Stimulated activated CD8-positive, alpha-beta memory T cell treated with anti-CD3 and anti-CD28 coated beads, Interleukin-15, amount 100 ng/mL, for 1 hour (primary cell): Measurements from ENCODE around the gene ITGB7.

Experiments used
- DNase-seq: peaks from one replicate; pipeline ENCODE4 v3.0.0-alpha.2; 2020; ENCODE audit warnings: low read depth

ITGB7 gene, protein sequence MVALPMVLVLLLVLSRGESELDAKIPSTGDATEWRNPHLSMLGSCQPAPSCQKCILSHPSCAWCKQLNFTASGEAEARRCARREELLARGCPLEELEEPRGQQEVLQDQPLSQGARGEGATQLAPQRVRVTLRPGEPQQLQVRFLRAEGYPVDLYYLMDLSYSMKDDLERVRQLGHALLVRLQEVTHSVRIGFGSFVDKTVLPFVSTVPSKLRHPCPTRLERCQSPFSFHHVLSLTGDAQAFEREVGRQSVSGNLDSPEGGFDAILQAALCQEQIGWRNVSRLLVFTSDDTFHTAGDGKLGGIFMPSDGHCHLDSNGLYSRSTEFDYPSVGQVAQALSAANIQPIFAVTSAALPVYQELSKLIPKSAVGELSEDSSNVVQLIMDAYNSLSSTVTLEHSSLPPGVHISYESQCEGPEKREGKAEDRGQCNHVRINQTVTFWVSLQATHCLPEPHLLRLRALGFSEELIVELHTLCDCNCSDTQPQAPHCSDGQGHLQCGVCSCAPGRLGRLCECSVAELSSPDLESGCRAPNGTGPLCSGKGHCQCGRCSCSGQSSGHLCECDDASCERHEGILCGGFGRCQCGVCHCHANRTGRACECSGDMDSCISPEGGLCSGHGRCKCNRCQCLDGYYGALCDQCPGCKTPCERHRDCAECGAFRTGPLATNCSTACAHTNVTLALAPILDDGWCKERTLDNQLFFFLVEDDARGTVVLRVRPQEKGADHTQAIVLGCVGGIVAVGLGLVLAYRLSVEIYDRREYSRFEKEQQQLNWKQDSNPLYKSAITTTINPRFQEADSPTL

DNA sequence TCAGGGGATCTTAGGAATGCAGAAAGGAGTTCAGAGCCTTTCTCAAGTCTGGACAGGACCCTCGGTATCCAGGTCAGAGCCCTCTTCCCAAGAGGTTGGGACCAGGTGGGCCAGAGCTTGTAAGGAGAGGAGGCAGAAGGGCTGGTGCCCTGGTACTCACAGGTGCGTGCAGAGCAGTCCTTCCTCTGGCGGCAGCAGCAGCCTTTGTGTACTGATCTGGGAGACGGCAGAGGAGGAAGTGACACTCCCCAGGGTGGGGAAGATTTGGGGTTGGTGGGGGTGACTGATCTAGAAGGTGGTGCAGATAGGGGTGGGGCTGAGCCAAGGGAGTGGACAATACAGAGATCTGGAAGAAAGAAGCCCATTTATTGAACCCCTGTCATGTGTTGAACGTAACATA, at the start of gene ITGB7:
Gene ITGB7, minus strand, starts transcription at position 210 of the 400 bp plus-strand sequence. CDS start 6,808 bp downstream, outside the sequence.
- peak; percentile 34 for DNase-seq

DNA sequence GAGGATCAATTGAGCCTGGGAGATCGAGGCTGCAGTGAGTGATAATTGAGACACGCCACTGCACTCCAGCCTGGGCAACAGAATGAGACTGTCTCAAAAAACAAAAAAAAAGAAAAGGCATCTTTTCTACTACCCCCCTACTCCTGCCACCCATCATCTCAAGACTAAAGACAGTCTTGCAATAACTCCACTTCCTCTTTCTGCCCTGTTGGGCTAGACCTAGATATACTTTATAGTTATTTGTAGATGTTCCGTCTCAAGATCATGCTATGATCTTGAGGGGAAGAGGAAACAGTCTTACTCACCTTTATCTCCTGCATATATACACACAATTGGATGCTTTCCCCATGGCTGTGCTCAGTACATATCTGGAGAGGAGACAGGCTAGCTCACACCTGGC, 48.9 kb upstream of the ITGB7 start:
- DNase-seq, result no peak

- no peak for DNase-seq
These were observed 47.9 kb upstream of the ITGB7 start for GRCh38 chr12:53254816-53255545.

DNA sequence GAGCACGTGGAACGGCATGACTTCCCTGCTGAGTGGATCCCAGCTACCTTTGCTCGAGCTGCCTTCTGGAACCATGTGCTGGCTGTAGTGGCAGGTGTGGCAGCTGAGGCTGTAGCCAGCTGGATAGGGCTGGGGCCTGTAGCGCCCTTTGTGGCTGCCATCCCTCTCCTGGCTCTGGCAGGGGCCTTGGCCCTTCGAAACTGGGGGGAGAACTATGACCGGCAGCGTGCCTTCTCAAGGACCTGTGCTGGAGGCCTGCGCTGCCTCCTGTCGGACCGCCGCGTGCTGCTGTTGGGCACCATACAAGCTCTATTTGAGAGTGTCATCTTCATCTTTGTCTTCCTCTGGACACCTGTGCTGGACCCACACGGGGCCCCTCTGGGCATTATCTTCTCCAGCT, 46.2 kb upstream of the ITGB7 start:
- no peak for DNase-seq

DNA sequence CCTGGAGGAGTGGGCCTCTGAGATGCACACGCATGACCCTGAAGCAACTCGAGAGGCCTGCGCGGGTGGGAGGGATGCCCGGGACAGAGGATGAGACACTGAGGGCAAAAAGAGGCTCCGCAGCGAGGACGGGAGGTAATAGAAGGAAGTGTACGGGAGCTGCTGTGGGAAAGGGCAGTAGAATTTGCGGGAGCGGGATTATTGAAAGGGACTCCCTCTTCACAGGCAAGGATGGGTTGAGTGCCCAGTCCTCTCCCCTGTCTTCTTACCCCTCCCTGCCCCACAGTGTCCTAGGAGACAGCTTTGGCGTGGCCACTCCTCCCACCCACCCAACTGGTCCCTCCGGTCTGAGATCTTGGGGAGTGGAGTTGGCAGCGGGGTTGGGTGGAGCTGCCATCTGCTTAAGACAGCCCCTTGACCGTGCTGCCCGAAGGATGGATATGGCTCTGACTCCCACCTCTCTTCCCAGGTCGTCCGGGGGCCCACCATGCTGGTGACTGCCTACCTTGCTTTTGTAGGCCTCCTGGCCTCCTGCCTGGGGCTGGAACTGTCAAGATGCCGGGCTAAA, 45.4 kb upstream of the ITGB7 start:
- DNase-seq, result no peak

GRCh38 chr12:53251477-53252348, 44.7 kb upstream of the ITGB7 start:
- DNase-seq, result peak; percentile 40

- DNase-seq, result no peak
These were observed 38.2 kb upstream of the ITGB7 start for GRCh38 chr12:53245286-53245685.

DNA sequence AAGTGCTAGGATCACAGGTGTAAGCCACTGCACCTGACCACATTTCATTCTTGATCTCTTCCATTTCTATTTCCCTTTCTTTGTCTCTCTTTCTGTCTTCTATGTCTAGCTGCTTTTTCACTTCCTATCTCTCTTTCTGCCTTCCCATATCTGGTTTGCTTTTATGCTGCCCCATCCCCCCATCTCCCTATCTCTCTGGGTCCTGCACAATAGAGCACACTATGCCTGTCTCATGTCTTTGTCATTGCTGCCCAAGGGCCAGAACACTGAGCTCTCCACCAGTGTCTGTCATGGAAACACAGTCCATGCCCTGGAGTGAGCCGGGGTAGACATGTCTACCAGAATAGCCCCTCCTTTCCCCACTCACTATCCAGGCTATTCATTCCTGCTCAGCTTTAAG, 37.3 kb upstream of the ITGB7 start:
- DNase-seq, result no peak

DNA sequence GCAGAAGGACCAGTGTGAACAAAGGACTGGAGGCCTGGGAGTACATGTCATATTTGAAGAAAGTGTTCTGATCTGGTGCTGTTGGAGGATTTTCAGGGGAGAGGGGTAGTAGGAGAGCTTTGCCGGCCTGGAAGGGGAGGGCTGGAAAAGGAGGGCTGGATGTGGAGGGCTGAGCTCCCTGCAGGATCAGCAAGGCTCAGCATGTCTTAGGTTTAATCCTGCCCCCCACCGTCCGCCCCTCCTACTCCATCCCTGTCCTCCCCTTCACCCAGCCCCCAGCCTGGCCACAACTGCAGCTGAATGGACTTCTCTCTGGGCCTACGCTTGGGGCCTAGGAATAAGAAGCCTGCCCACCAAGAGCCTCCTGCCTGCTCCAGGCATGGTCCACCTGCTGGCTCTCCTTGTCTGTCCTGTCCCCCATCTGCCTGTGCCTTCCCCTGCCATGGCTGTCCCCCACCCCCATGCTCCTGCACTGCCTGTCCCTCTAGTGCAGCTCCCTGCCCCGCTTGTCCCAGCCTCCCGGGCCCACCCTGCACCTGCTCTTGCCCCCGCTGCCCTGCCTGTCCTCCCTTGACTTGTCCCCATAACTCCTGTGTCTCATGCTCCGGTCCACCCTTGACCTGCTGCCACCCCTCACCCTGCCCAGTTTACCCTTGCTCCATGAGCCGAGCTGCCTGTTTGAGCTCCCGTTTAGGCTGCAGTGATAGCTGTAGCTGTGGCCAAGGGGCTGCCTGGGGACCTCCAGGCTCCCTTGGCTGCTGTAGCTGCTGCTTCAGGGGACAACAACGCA, 34.8 kb upstream of the ITGB7 start:
- DNase-seq, result no peak

DNA sequence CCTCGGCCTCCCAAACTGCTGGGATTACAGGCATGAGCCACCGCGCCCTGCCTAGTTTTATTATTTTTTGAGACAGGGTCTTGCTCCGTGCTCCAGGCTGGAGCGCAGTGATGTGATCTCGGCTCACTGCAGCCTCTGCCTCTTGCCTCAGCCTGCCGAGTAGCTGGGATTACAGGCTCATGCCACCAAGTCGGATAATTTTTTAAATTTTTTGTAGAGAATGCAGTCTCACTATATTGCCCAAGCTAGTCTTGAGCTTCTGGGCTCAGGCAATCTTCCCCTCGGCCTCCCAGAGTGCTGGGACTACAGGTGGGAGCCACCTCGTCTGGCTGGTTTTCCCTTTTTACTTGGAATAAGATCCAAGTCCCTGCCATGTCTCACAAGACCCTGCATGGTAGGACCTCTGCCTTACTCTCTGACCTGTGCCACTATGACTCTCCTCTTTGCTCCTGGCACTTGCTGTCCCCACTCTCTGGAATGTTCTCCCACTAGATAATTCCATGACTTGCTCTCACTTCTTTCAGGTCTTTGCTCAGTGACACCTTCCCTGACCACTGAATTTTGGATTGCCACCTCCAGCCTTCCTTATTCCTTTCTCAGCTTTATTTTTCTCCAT, 32.7 kb upstream of the ITGB7 start:
- DNase-seq, result no peak

- no peak for DNase-seq
These were observed 29.5 kb upstream of the ITGB7 start for GRCh38 chr12:53236443-53237111.

DNA sequence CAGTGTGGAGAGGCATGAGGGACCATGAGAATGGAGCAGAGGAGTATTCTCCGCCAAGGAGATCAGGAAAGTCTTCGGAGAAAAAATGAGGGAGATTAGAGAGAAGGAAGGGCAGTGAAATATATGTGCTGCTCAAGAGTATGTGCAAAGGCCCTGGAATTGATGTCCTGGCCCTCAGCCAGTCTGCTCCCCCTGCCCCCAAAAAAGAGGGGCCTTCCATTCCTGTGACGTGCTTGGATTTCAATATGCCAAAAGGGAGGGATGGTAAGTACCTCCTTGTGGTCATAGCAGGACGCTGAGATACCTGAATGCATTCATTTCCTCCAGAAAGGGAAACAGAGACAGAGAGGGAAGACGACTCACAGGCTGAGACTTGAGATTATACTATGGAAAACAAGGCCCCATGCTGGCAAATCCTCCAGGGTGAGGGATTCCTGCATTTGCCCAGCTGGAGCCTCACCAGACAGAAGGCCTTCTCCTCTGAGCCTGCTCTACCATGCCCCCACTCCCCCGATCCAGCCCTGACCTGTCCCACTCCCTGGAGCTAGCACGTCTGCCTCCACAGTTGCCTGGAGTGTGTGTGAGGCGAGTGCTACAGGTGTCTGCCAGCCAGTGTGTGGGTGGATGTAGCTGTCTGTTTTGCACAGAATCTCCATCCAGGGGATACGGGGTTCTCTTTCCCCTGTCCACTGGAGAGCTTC, 28.8 kb upstream of the ITGB7 start:
- DNase-seq, result no peak

- no peak for DNase-seq
These were observed 28.1 kb upstream of the ITGB7 start for GRCh38 chr12:53235164-53235563.

DNA sequence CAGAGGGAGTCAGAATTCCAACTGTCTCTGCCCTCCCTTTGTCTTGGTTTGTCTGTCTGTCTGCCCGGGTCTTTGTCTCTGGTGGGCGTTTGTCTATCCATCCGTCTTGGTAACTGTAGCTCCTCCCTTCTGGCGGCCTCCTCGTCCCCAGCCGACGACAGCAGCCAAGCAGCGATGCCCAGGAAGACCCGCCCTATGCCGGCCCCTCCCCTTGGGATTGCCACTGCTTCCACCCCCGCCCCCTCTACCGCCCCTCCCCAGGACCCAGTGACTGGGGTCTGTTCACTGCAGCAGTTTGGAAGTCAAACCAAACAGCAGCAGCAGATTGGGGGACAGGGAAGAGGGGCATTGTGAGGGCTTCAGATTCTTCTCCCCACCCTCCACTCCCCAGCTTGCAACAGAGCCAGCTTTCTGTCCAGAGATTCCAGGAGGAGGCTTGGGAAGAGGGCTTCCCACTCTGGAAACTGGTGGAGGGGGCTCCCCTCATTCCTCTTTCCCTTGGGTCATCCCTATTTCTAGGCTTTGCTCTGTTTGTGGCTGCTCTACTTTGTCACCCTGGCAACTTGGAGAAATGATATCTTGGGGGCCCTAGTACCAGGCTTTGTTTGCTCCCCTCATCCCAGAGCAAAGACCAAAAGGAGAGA, 27.3 kb upstream of the ITGB7 start:
- no peak for DNase-seq

GRCh38 chr12:53233671-53234121, 26.6 kb upstream of the ITGB7 start:
- DNase-seq, result no peak

DNA sequence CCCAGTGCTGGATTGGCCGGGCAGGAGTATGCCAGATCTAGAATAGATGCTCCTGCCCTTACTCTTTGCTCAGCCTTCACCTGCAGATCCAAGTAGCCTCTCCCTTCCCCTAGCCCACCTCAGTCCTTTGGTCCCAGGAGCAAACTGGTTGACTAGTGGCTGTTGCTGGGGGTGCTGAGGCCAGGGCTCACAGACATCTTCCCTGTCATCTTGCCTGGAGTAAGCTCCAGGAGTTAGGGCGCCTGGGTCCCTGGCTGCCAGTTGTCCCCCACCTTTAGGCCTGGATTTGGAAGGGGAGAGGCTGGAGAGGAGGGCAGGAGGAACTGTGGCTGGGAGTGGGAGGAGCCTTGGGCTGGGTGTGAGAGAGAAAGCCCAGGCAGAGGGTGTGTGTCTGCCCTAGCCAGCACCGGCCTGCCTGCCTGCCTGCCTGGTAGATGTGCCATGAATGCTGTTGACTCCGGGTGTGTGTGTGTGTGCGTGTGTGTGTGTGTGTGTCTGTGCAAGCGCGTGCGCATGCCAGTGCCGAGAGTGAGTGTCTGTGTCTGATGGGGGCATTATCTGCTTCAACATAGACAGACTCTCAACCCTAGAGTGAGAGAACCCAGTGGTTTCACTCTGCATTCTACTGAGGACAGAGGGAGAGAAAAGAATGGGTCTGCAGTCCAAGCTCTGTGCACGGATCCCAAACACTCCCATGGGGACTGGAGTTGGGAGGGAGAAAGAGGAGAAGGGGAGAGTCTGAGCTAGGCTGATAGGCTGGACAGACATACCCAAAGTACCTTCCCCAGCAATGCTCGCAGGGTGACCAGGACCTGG, 25.8 kb upstream of the ITGB7 start:
- DNase-seq, result no peak

DNA sequence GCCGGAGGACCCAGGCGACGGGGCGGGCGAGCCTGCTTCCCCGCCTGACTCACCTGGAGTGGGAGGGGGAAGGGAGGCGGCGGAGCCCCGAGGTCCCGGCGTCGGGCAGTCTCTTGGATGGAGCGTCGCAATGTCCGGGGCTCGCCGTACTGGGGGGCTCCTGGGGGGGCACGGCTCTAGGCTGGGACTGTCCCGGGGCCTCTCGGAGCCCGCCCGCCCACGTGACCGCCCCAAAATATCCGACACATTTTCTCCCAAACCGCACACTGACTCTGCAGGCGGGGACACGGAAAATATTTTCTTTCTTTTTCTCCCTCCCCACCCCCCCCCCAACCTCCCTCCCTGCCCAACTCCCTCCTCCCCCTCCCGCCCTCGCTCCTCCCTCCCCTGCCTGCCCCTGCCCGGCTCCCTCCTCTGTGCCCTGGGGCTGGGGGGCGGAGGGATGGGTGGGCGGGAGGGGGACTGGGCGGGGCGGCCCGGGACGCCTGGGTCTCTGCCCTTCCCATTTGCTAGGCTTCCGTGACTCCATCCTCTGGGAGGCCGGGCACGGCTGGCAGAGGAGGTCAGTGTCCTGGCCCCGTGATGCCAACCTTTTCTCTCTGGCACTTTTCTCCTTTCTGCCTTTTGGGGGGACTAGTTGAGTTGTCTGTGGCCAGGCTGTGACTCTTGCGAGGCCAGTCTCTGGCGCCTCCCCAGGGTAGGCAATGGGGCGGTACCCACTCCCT, 25.0 kb upstream of the ITGB7 start, which contains the start of gene RARG:
Gene RARG, minus strand, starts transcription at position 289 of the 725 bp plus-strand sequence. CDS start 4,664 bp downstream, outside the sequence.
- peak; percentile 47 for DNase-seq
